Measurements from ENCODE around the gene MX2.

MX2 gene

DNA sequence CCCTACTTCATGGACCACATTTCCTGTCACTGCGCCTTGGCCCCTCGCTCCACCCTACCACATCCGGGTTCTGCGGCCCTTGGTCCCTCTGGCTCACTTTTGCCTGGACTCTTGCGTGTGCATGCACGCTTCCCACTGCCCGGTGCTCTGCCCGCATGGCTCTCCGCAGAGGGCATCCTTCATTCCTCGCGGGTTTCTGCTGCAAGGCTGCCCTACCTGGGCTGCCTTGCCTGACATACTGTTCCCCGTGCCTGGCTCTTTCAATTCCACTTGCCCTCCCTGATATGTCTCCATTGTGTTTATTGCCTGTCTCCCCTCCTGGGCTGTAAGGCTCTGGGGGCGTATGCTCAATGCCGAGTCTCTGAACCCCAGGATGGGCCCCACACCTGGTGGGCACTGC lies 26.4 kb downstream of the MX2 start:
- ChIA-PET CTCF (no interaction called here), POLR2A (no interaction called here)
- no peak for DNase-seq (ENCODE audit: extremely low spot score)
- TF ChIP-seq CTCF (IDR thresholded peaks at IDR 0.05; ENCODE audit: control extremely low read depth, extremely low read depth, low read depth, missing control alignments), result no peak

DNA sequence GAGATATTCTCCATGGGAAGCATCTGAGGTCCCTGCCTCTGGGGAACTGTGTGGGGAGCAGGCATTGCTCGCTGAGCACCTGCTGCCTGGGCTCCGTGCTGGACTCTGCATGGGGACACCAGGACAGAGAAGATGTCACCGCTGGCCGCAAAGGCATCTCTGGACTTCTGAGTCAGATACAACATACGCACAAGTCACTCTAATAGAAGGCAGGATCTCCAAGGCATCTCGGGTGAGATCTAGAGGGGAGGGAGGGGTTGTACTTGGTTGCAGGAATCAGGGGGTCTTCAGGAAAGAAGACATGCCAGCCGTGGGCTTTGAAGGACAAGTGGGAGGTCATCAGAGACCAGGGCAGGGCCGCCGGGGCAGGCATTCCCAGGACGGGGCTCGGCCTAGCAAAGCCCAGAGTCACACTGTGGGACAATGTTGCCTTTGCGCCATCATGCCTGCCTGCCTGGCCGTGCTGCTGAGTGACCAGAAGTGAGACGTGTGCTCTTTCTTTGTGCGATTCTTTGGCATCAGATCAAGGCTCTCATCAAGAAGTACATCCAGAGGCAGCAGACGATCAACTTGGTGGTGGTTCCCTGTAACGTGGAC lies 28.3 kb downstream of the MX2 start:
- DNase-seq (ENCODE audit: extremely low spot score), result no peak
- ChIA-PET CTCF (no interaction called here), POLR2A (no interaction called here)
- TF ChIP-seq CTCF (IDR thresholded peaks at IDR 0.05; ENCODE audit: control extremely low read depth, extremely low read depth, low read depth, missing control alignments), result no peak

DNA sequence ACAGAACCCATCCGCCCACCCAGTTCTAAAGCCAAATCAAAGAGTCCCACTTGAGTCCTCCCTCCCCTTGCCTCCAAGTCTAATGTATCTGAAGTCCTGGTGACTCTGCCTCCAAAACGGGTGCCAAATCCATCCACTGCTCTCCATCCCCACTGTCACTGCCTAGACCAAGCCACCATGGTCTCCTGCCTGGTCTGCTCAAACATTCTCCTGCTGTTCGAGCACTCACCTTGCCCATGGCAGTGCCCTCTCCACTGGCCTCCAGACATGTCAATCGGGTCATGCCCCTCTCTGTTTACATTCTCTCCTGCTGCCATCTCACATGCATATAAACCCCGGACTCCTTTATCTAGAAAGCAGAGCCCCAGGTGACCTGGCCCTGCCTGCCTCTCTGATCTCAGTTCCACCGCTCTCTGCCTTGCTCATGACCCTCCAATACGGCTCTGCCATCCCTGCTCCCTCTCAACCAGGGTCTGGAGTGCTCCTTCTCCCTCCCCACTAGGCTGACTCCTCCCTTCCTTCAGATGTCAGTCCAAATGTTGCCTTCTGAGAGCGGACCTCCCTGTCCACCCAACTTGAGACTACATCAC lies 32.1 kb downstream of the MX2 start:
- TF ChIP-seq CTCF (IDR thresholded peaks at IDR 0.05; ENCODE audit: control extremely low read depth, extremely low read depth, low read depth, missing control alignments), result no peak
- POLR2A ChIA-PET, result no interaction called here
- CTCF ChIA-PET, result no interaction called here
- no peak for DNase-seq (ENCODE audit: extremely low spot score)

GRCh38 chr21:41396558-41397075 lies 34.8 kb downstream of the MX2 start:
- DNase-seq (ENCODE audit: extremely low spot score), result no peak
- POLR2A ChIA-PET, result no interaction called here
- no peak for TF ChIP-seq CTCF (IDR thresholded peaks at IDR 0.05; ENCODE audit: control extremely low read depth, extremely low read depth, low read depth, missing control alignments)
- CTCF ChIA-PET, result interaction anchor here (1.0 kb wide), 1 partner anchor 15 kb away, joined by 3 read pairs; no protein-coding TSS in a partner anchor

DNA sequence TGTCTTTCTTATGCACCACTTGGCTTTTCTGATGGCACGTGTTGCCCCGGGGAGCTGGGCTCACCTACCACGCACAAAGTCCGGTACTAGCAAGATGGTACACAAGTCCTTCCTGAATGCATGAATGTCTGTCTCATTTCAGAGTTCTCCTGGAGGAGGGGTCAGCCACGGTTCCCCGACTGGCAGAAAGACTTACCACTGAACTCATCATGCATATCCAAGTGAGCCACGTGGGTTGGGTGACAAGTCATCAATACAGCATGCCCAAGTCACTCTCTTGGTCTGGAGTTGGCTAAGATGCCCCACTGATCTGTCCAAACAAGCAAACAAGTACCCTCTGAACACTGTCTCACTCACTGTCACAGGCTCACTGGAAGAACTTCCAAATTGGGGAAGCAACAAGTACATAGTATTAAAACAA lies 35.7 kb downstream of the MX2 start:
- ChIA-PET CTCF (interaction anchor here (1.0 kb wide), 1 partner anchor 14 kb away, joined by 3 read pairs; no protein-coding TSS in a partner anchor), POLR2A (no interaction called here)
- DNase-seq (ENCODE audit: extremely low spot score), result no peak
- no peak for TF ChIP-seq CTCF (IDR thresholded peaks at IDR 0.05; ENCODE audit: control extremely low read depth, extremely low read depth, low read depth, missing control alignments)

- ChIA-PET POLR2A (no interaction called here), CTCF (no interaction called here)
These were observed 36.4 kb downstream of the MX2 start for GRCh38 chr21:41398251-41398650.

More at GRCh38 chr21:41398251-41398650, 36.4 kb downstream of the MX2 start:
- TF ChIP-seq CTCF (IDR thresholded peaks at IDR 0.05; ENCODE audit: control extremely low read depth, extremely low read depth, low read depth, missing control alignments), result no peak
- DNase-seq (ENCODE audit: extremely low spot score), result no peak
